ENCODE measurements around the gene KRTAP10-10.

- TF ChIP-seq CTCF (IDR thresholded peaks at IDR 0.05 in 4 of 5, conservative IDR thresholded peaks at IDR 0.05 in 1 of 5): no peak
- TF ChIP-seq POLR2A (IDR thresholded peaks at IDR 0.05): no peak
Measured at GRCh38 chr21:44611551-44611950, 25.6 kb upstream of the KRTAP10-10 start.
